GM20431 (cell line): ENCODE data around the gene UMAD1.

Experiments used
- in situ Hi-C: fragments of 300-500 bp; cut with MseI, MboI; formaldehyde crosslinking; loops from one replicate; pipeline ENCODE4 v1.15.0; 2020; ENCODE audit warnings: low sequenced_read_pairs; ENCODE audit not compliant: unreplicated experiment

Gene UMAD1

GRCh38 chr7:7710469-7710868, 69.9 kb downstream of the UMAD1 start:
- in situ Hi-C loops, result no loop called here

- in situ Hi-C loops, result no loop called here
Measured at GRCh38 chr7:7713730-7714129, 73.2 kb downstream of the UMAD1 start.

GRCh38 chr7:7718492-7718891, 77.9 kb downstream of the UMAD1 start, which contains the start of gene RPA3:
TSS of gene RPA3 (minus strand) at chr7:7718607. CDS start at chr7:7640418, 78,189 bp downstream.
- in situ Hi-C loops, result no loop called here

GRCh38 chr7:7719236-7719635, 78.7 kb downstream of the UMAD1 start:
- in situ Hi-C loops, result no loop called here

DNA sequence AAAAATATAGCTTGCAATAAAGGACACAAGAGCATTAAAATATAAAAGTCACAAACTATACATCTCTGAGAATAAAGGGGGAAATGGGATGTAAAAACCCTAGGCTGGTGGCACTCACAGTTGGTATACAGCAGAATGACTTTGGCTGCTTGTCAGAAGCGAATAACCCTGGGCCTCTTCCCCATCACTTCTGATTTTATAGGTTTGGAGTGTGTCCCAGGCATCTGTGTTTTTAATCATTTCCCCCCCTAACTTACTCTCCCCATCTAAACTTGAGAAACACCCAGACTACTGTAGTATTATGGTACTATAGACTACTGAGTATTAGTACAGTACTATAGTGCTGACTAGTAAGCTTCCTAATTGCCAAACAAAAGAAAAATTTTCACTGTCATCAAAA, 79.6 kb downstream of the UMAD1 start:
- in situ Hi-C loops, result no loop called here

DNA sequence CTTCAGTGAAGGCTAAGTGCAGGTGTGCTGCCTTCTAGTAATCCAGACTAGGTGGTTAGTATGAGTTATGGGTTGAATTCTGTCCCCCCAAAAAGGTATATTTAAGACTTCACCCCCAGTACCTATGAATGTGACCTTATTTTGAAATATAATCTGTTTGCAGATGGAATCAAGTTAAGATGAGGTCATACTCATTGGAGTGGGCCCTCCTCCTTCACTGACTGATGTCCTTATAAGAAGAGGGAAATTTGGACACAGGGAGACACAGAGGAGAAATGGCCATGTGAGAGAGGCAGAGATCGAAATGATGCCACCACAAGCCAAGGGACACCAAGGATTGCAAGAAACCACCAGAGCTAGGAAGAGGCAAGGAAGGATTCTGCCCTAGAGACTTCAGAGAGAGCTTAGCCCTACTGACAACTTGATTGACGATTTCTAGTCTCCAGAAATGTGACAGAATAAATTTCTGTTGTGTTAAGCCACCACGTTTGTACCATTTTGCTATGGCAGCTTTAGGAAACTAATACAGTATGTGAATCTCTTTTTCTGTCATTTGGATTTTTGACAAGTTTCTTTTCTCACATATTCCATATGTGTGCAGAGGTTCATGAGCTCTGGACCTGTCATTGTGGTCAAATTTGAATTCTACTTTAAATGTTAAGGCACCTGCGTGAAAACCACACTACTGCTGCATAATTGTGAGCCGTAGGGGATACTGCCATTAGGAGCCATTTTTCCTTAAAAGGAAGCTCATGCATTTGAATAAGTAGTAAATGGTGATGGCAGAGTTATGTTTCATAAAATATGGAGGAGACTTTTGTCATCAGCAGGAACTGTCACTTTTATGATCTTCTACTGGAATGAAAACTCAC, 80.4 kb downstream of the UMAD1 start:
- in situ Hi-C loops, result no loop called here

GRCh38 chr7:7731732-7732131, 91.2 kb downstream of the UMAD1 start:
- in situ Hi-C loops, result no loop called here

DNA sequence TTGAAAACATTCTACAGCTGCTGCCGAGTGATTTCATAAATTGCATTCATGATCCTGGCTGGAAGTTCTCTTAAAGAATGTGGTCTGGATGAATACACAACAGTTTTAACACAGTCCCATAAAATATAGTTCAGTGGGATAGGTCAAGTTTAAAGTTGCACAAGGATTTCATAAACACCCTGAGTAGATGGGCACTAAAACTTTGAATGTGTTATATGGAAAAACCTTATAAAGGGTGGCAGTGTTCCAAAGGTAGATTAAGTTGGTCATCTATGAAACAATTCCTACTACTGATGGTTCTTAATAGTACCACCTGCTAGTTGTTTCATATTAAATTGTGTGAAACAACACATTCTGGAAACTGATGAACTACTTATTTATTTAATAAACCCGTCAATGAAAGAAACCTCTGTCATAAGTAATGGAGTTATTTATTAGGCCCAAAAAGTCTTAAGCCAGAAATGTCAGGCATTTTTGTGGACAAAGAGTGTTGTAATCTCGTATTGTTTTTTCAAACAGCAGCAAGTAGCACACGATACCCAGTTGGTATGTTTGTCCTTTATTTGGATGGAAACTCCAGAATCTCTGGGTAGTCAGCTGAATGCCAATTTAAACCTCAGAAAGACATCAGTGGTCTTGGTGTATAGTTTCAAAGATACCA, 92.2 kb downstream of the UMAD1 start:
- in situ Hi-C loops, result no loop called here

DNA sequence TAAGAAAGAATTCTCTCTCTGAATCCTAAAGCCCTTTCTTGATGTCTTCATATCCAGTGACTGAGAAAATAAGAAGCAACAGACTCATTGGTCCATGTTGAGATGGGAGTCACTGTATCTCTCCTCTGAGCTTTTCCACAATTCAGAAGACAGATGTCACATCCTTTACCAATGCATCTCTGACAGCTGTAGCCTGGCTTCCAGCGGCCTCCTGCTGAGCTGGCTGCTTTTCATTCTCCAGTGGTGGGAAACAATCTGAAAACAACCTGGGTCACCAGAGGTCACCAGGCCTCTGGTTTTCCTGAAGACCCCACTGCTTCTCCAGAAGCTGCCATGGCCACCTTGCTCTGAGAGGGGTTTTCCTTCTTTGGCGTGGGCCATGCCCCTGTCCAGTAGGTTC, 96.1 kb downstream of the UMAD1 start:
- in situ Hi-C loops, result no loop called here

DNA sequence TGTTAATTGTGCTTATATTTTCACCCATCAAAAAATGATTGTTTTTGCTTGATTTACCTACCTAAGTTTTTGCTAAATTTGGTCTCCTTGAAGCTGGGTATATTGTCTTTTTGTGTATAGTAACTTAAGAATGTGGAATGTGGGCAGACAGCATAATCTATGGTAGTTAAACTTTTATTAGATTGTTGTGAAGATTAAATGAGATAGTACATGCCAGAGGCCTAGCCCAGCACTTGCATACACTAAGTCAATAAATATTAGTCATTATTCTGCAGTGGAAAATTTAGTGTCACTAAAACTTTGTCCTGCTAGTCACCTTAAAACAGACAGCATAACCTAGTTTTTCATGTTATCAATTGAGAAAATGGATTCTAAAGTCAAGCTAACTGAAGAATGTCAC, 97.1 kb downstream of the UMAD1 start:
- in situ Hi-C loops, result no loop called here

DNA sequence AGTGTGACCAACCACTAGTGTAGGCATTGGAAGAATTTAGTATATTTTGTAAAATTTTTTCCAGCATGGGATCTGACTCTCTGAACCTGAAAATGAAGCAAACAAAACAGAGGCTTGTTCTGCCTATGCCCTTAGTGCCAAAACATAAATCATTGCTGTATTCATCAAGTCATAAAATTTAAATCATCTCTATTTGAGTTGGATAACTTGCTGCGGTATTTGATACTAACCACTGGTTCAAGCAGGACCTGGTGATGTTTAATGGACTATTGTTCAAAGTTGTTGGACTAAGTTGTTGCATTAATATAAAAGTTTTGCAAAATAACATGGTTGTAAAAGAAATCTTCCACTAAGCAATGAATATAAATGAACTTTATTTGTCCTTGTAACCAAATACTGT, 97.6 kb downstream of the UMAD1 start:
- in situ Hi-C loops, result no loop called here

- in situ Hi-C loops, result no loop called here
Measured at GRCh38 chr7:7738622-7739021, 98.1 kb downstream of the UMAD1 start.

GRCh38 chr7:7739204-7740036, 98.9 kb downstream of the UMAD1 start:
- in situ Hi-C loops, result no loop called here

DNA sequence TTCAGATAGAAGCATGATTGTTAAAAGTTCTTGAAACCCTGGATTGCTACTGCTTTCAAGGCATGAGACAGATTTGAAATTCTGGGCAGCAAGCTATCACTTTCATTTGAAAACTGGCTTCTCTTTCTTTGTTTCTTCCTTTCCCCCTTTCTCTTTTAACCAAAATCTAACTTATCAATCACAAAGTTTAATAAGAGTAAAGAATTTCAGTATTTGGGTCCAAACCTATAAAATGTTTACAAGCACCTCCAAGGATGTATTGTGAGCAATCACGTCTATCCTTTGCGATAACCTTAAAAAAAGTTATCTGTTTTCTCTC, 99.4 kb downstream of the UMAD1 start:
- in situ Hi-C loops, result no loop called here

DNA sequence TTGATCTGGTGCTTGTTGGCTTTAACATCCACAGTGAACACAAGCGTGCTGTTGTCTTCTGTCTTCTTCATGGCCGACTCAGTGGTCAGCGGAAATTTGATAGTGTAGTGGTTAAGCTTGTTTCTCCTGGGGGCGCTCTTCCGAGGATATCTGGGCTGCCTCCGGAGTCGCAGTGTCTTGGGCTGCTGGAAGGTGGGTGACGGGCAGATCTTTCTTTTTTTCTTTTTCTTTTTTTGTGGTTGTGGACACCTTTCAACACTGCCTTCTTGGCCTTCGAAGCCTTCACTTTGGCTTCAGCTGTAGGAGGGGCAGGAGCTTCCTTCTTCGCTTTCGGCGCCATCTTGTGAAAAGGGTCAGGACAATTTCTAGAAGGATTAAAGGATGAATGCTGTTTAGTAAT, 101.7 kb downstream of the UMAD1 start:
- in situ Hi-C loops, result no loop called here

- in situ Hi-C loops, result no loop called here
Measured at GRCh38 chr7:7745258-7745657, 104.7 kb downstream of the UMAD1 start.

GRCh38 chr7:7745966-7746365, 105.4 kb downstream of the UMAD1 start:
- in situ Hi-C loops, result no loop called here

DNA sequence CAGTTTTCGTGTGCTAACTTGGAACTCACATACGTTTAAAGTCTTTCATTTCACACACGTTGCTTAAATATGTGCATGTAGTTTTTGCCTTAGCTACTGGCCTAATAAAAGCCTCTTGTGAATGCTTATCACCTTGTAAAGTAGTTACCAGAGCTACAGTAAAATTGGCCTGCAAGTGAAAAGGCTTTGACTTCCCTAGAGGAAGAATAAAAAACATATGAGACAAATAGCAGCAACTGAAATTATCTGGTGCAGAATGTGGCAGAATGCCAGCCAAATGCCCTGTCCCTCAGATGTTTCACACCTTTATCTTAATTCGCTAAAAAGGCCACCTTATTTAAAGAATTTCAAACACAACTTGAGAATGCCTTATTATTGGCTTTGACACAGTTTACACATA, 105.9 kb downstream of the UMAD1 start:
- in situ Hi-C loops, result no loop called here

GRCh38 chr7:7750571-7751242, 110.2 kb downstream of the UMAD1 start:
- in situ Hi-C loops, result loop anchor here (25.0 kb wide), 1 partner anchor 462 kb away; no protein-coding TSS in a partner anchor
